ENCODE data around the gene CRY2.
"Not testable (repeated sequence)": the region's sequence is repeated elsewhere in the genome, so short reads cannot be mapped to it uniquely, and the experiment has no call there.

CRY2 gene

GRCh38 chr11:45846974-45847910 lies at the start of gene CRY2:
CRY2 (plus strand) TSS chr11:45847475; CDS start chr11:45847491, 16 bp downstream.
- peak; percentile 99 for DNase-seq

DNA sequence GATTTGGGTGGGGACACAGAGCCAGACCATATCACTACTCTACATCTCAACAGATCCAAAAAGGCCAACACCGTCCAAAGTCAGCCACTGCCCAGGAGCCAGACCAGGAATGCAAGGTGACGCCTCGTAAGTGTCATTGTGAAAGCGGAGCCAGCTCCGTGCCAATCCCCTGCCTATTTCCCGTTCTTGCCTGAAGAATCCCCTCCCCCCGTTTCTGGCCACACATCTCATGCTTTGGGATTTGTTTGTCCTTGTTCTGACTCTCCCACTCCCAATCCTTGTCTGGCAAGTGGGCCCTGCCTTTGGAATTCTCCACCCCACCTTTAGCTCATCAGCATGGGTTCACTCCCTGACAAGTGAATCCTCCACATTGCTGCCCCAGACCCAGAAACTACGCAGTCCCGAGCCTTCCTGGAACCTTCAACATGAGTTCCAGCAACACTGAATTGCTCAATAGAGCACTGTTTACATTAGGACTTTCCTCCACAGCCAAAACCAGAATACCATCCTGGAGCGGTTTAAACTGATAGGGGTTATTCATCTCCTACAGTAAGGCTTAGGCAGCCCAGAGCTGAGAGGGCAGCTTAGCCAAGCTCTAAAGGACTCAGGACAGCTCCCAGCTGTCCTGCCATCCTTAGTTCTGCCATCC lies 48.4 kb upstream of the CRY2 start:
- DNase-seq: no peak

DNA sequence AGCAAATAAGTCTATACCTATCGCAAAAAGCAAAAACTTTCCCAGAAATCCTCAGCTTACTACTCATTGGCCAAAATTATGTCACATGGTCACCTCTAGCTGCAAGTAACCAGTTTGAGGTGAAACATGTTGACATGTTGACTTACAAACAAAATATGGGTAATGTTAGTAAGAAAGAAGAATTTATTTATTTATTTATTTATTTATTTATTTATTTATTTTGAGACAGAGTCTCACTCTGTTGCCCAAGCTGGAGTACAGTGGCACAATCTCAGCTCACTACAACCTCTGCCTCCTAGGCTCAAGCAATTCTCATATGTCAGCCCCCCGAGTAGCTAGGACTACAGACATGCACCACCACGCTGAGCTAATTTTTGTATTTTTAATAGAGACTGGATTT lies 47.7 kb upstream of the CRY2 start:
- DNase-seq: no peak

DNA sequence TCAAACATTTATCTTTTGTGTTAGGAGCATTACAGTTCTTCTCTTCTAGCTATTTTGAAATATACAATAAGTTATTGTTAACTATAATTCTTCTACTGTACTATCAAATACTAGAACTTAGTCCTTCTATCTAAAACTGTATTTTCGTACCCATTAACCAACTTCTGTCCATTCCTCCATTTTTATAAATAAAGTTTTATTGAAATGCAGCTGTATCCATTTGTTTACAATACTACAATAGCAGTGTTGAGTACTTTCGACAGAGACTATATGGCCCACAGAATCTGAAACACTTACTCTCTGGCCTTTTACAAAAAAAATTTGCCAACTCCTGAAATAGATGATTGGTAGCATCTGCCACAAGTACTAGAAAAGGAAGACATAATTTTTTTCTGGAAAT lies 47.0 kb upstream of the CRY2 start:
- no peak for DNase-seq

GRCh38 chr11:45801723-45802315 lies 45.5 kb upstream of the CRY2 start:
- peak in 1 of 2 donors; percentile 42 for DNase-seq

DNA sequence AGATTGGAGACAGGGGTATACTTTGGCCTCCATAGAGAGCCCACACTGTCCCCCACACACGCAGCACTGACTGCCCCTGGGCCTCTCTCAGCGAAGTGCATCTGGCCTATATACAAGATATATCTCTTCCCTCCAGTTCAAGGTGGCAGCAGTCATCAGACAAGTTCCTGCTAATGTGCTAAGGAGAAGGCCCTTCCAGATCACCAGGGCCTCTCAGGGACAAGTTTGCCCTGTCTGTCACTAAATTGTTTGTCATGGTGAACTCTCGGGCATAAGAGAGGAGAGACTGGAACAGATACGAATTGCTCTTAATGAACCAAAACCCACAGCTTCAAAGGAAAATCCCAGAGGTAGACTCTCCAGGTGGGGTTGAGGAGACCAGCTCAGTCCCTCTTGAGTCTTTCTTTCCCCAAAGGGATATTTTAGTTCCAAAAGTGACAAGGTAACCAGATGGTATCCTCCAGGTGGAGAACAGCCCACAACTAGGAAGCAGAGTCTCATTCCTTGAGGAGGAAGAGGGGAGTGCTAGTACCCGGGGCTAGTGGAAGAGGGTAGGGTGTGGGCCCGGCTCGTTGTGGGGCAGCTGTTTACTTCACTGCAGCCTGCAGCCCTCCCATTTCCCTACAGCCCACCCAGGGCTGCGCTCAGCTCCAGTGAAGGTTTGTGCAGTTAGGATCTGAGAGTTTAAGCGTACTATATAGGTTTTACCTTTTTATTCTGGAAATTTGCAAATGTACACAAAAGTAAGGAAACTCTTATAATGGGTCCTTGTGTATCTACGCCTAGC lies 44.6 kb upstream of the CRY2 start:
- no peak for DNase-seq

DNA sequence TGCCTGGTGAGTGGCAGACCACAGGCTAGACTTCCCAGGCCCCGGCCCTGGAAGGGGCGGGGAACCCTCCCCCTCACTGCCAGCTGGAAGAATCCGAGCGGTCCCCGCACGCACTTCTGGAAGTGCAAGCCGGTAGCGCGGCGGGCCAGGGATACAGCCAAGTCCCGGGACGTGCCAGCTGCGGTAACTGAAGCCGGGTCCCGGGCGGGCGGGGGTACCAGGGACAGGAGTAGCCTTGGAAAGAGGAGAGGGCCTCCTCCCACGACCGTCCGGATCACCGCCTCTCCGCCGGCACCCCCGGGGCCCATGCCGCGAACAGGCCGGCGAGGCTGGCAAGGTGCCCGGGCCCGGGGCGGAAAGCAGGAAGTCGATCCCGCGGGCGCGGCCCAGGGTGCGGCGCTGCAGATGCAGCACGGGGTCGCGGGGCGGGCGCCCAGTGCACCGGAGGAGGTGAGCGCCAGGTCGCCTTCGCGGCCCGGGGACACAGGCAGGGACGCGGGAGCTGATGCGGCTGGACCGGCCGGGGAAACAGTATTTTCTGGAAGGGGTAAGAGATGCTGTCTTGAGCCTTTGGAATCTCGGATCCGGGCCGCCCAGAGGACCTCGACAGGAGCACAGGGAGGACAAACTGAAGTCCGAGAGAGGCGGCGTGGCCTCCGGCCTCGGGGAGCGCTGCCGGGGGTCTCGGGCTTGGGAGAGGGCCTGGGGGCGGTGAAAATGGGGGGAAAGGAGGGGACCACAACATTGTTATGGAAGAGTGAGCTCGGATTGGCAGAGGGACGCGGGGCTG lies 43.1 kb upstream of the CRY2 start:
- peak; percentile 46 to 69 for DNase-seq

GRCh38 chr11:45804761-45805304 lies 42.4 kb upstream of the CRY2 start, which contains the start of gene SLC35C1:
SLC35C1 (plus strand) TSS chr11:45805149; CDS start chr11:45805802, 653 bp downstream.
- peak; percentile 93 to 96 for DNase-seq

DNA sequence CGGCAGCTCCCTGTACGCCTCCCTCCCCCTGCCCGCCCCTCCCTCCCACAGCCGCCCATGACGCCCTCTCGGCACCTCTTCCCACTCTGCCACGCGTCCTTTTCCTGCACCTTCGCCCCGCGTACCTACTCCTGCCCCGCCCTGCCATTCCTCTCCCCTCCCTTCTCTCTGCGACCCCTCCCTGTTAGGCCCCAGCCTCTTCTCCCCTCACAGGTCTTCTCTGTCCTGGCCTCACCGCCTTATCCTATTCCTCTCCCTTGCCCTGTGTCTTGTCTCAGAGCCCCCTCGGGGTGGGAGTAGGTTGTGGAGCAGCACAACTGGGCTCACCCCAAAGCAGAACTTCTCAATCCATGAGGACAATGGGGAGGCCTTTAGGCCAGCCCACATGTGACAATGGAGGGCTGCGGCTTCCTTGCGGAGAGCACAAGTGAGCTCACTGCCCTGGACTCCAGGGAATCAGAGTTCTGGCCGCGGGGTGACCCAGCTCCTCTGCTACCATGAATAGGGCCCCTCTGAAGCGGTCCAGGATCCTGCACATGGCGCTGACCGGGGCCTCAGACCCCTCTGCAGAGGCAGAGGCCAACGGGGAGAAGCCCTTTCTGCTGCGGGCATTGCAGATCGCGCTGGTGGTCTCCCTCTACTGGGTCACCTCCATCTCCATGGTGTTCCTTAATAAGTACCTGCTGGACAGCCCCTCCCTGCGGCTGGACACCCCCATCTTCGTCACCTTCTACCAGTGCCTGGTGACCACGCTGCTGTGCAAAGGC lies 41.8 kb upstream of the CRY2 start:
- DNase-seq: peak in 1 of 2 donors; percentile 13

DNA sequence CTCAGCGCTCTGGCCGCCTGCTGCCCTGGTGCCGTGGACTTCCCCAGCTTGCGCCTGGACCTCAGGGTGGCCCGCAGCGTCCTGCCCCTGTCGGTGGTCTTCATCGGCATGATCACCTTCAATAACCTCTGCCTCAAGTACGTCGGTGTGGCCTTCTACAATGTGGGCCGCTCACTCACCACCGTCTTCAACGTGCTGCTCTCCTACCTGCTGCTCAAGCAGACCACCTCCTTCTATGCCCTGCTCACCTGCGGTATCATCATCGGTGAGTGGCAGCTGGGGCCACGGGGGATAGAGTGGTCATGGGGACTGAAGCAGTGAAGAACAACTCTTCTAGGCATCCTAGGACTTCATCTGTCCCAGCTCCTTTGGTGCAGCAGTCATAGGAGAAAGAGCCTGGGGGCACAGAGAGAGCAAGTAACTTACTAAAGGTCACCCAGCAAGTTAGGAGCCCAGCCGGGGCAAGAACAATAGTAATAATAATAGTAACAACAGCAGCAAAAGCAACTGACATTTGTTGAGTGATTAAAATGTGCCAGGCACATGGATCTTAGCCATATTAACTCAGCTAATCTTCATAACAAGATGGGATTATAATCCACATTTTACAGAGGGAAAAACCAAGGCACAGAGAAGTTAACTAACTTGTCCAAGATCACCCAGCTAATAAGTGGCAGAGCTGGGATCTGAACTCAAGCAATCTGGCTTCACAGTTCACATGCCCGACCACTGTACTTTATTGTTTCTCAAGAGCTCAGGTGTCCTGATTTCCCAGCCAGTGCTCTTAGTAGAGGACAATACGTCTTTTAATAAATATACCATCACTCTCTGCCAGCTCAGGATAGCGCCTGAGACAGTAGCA lies 41.0 kb upstream of the CRY2 start:
- no peak for DNase-seq

DNA sequence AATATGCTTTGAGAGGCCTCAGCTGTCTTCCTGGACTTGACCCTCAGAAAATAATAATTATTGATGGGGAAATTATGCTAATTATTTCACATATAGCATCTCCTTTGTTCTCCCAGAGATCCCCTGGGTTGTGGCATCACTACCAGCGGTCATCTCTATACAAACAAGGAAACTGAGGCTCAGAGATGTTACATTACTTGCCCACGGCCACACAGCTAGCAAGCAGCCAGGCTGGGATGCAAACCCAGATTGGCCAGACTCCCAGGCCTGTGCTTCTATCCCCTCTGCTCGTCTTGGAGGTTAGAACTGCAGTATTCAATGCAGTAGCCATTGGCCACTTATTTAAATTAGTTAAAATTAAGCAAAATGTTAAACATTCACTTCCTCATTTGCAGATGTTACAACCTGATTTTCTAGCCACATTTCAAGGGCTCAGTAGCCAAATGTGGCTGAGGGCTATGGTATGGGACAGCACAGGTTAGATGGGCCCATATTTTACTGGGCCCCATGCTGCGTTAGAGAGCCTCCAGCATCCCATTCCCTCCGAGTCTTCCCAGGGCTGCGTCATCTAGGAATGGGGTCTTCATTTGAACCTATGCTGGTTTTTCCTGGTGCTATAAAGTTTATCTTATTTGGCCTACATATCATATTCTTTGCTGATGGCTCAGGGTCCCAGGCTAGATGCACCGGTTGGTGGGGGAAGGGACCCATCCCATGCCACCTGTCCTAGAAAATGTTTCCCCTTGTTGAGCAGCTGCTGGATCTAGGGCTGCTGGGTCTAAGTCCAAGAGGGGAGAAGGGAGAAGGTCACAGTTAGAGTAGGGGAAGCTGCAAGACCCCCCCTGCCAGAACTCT lies 40.1 kb upstream of the CRY2 start:
- DNase-seq: no peak

DNA sequence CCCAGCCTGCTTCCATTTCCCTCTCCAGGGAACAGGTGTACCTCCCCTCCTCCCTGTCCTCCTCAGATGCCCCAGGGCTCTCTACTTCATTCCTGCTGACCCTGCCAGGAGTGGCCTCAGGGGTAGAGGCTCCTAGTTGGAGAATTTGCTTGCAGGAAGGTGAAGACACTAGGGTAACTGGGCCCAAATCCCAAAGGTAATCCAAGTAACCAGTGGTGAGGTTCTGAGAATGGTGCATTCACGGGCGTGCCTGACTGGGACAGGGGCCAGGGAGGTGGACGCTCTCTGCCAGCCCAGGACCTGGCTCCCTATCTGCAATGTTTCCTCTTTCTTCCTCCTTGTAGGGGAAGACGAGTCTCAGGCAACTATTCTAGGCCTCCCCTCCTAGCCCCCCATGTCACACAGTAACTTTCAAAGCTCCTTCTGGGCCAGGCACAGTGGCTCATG lies 39.5 kb upstream of the CRY2 start:
- DNase-seq: no peak

DNA sequence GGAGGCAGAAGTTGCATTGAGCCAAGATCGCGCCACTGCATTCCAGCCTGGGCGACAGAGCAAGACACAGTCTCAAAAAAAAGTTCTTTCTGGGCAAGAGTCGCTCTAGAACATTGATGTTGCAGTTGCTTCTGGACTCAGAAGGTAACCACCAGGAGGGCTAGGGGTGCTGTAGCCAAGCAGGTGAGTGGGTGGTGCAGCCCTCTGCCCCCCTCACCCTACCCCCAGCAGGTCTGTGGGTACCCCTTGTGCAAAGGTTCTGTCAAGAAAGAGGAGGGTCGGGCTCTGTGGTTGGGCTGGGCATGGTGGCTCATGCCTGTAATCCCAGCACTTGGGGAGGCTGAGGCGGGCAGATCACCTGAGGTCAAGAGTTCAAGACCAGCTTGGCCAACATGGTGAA lies 38.8 kb upstream of the CRY2 start:
- not testable (repeated sequence) for DNase-seq

- DNase-seq: no peak
These were observed 37.5 kb upstream of the CRY2 start for GRCh38 chr11:45809456-45810395.

GRCh38 chr11:45810431-45811108 lies 36.7 kb upstream of the CRY2 start:
- DNase-seq: no peak

- no peak for DNase-seq
These were observed 36.2 kb upstream of the CRY2 start for GRCh38 chr11:45811109-45811435.
